Measurements from ENCODE around the gene LY6G6F.

Gene LY6G6F

DNA sequence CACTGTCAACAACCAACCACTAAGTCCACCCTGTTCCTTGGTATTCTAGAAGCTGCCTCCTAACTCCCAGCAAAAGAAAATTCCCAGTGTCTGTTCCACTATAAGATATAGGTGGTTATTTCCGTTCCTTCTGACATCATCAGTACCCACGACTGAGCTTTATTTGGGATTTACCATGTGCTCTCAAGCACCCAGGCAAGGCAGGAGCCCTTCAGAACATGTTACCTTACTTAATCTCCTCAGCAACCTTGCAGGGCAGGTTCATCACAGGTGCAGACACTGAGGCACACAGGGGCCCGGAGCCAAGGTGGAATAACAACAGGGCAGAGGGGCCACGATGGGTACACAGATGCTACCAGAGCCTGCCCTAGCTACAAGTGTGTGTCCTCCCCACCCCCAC lies 14.3 kb upstream of the LY6G6F start:
- H3K4me1 ChIP-seq (ENCODE audit: insufficient read depth, low read length, severe bottlenecking) = peaks cover 8% of the 10 kb centered on the region
- no peaks in the 10 kb centered on the region for H3K79me2 ChIP-seq (ENCODE audit: insufficient read depth, low read length)
- H4K20me1 ChIP-seq (ENCODE audit: insufficient read depth, low read length) = no peaks in the 10 kb centered on the region
- H3K27ac ChIP-seq (ENCODE audit: low read depth, low read length, poor library complexity, severe bottlenecking) = no peak overlapping the region
- no peak overlapping the region for H3K4me3 ChIP-seq (ENCODE audit: low read depth, low read length, poor library complexity, severe bottlenecking)
- H3K9ac ChIP-seq (ENCODE audit: low read length) = no peak overlapping the region
- H3K9me2 ChIP-seq (ENCODE audit: low read depth, low read length) = no peaks in the 10 kb centered on the region
- H3K27me3 ChIP-seq (ENCODE audit: insufficient read depth, low read length) = no peaks in the 10 kb centered on the region
- no peak overlapping the region for H3K4me2 ChIP-seq (ENCODE audit: low read length)
- H3K36me3 ChIP-seq (ENCODE audit: insufficient read depth, low read length) = peaks cover 66% of the 10 kb centered on the region
- no peak overlapping the region for H2AFZ ChIP-seq (ENCODE audit: low read length)
- TF ChIP-seq EZH2 (IDR thresholded peaks at IDR 0.05; ENCODE audit: borderline replicate concordance, low read length) = no peak
- TF ChIP-seq, protein P1, sequence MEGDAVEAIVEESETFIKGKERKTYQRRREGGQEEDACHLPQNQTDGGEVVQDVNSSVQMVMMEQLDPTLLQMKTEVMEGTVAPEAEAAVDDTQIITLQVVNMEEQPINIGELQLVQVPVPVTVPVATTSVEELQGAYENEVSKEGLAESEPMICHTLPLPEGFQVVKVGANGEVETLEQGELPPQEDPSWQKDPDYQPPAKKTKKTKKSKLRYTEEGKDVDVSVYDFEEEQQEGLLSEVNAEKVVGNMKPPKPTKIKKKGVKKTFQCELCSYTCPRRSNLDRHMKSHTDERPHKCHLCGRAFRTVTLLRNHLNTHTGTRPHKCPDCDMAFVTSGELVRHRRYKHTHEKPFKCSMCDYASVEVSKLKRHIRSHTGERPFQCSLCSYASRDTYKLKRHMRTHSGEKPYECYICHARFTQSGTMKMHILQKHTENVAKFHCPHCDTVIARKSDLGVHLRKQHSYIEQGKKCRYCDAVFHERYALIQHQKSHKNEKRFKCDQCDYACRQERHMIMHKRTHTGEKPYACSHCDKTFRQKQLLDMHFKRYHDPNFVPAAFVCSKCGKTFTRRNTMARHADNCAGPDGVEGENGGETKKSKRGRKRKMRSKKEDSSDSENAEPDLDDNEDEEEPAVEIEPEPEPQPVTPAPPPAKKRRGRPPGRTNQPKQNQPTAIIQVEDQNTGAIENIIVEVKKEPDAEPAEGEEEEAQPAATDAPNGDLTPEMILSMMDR (IDR thresholded peaks at IDR 0.05; ENCODE audit: low read length) = no peak
- no peaks in the 10 kb centered on the region for H3F3A ChIP-seq (ENCODE audit: insufficient read depth, low read length)
- no peaks in the 10 kb centered on the region for H3K9me3 ChIP-seq (ENCODE audit: low read length)

DNA sequence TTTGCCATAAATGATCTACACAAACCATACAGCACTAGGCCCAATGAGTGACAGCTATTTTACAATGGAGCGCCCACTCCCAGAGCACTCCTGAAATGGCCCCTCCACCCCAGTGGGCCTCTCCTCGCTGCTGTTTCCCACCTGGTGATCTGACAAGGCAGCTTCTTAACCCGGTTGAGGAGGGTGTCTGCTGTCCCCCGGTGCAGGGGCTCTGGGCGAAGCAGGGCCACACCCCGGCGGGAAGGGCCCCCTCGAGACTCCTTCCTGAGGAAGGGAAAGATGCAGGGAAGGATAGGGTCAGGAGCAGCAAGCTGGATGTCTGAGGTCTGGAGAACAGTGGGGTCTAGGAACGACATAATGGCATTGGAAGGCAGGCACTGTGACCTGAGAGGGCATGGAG lies 13.8 kb upstream of the LY6G6F start:
- Histone ChIP-seq H3K4me2 (ENCODE audit: low read length) (no peak overlapping the region), H3K9ac (ENCODE audit: low read length) (no peak overlapping the region), H3K79me2 (ENCODE audit: insufficient read depth, low read length) (no peaks in the 10 kb centered on the region), H3K27me3 (ENCODE audit: insufficient read depth, low read length) (no peaks in the 10 kb centered on the region), H3K4me1 (ENCODE audit: insufficient read depth, low read length, severe bottlenecking) (peaks cover 8% of the 10 kb centered on the region), H3K9me2 (ENCODE audit: low read depth, low read length) (no peaks in the 10 kb centered on the region), H3K27ac (ENCODE audit: low read depth, low read length, poor library complexity, severe bottlenecking) (no peak overlapping the region), H3K4me3 (ENCODE audit: low read depth, low read length, poor library complexity, severe bottlenecking) (no peak overlapping the region), H2AFZ (ENCODE audit: low read length) (no peak overlapping the region), H4K20me1 (ENCODE audit: insufficient read depth, low read length) (no peaks in the 10 kb centered on the region), H3F3A (ENCODE audit: insufficient read depth, low read length) (no peaks in the 10 kb centered on the region), H3K36me3 (ENCODE audit: insufficient read depth, low read length) (peaks cover 61% of the 10 kb centered on the region), H3K9me3 (ENCODE audit: low read length) (no peaks in the 10 kb centered on the region)
- TF ChIP-seq EZH2 (IDR thresholded peaks at IDR 0.05; ENCODE audit: borderline replicate concordance, low read length) = no peak
- TF ChIP-seq, protein P1 (IDR thresholded peaks at IDR 0.05; ENCODE audit: low read length) = no peak

DNA sequence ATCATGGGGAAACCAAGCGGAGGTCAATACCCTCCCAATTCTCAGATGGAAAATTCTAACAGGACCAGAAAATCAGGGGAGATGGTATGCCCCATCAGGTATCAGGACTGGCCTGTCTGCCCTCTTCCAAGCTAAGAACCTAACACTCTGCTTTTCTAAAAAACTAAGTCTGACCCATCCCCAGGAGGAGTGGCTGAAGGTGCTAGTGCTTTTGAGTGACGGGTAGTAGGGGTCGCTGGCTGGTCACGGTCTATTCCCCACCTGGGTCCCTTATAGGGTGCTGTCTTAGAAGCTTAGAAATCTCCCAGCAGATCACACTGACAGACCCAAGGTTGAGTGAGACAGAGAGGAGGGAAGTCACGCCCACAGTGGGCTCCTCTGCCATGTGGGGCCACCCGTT lies 13.1 kb upstream of the LY6G6F start:
- Histone ChIP-seq H3K79me2 (ENCODE audit: insufficient read depth, low read length) (no peaks in the 10 kb centered on the region), H3K27me3 (ENCODE audit: insufficient read depth, low read length) (no peaks in the 10 kb centered on the region), H3K27ac (ENCODE audit: low read depth, low read length, poor library complexity, severe bottlenecking) (no peak overlapping the region), H3F3A (ENCODE audit: insufficient read depth, low read length) (no peaks in the 10 kb centered on the region), H3K4me2 (ENCODE audit: low read length) (no peak overlapping the region), H3K36me3 (ENCODE audit: insufficient read depth, low read length) (peaks cover 54% of the 10 kb centered on the region), H2AFZ (ENCODE audit: low read length) (no peak overlapping the region), H3K4me1 (ENCODE audit: insufficient read depth, low read length, severe bottlenecking) (peaks cover 8% of the 10 kb centered on the region), H3K4me3 (ENCODE audit: low read depth, low read length, poor library complexity, severe bottlenecking) (no peak overlapping the region), H3K9me3 (ENCODE audit: low read length) (no peaks in the 10 kb centered on the region), H3K9ac (ENCODE audit: low read length) (no peak overlapping the region), H3K9me2 (ENCODE audit: low read depth, low read length) (no peaks in the 10 kb centered on the region), H4K20me1 (ENCODE audit: insufficient read depth, low read length) (no peaks in the 10 kb centered on the region)
- TF ChIP-seq, protein P1 (IDR thresholded peaks at IDR 0.05; ENCODE audit: low read length) = no peak
- no peak for TF ChIP-seq EZH2 (IDR thresholded peaks at IDR 0.05; ENCODE audit: borderline replicate concordance, low read length)

Measured in OCI-LY1 (cell line).